Uterus (tissue), 2 donors: Measurements from ENCODE around the gene ZCRB1.

Source experiments
- POLR2A ChIP-seq, 2 donors: fragments of 450-650 bp; IDR thresholded peaks; one replicate each; pipeline ENCODE4 v1.6.1; 2016; ENCODE audit warnings: antibody characterized with exemption in 2 of 2, mild to moderate bottlenecking in 1 of 2, moderate library complexity in 1 of 2
- TF ChIP-seq, protein P1 (sequence below), 4 experiments: fragments of 200-600 bp in 2 of 4; fragments of 450-650 bp in 2 of 4; sonication (generic) in 2 of 4; IDR thresholded peaks; one replicate each; pipeline ENCODE4 v1.5.1; 2016 to 2019; ENCODE audit warnings: antibody characterized with exemption in 4 of 4, mild to moderate bottlenecking in 2 of 4, moderate library complexity in 1 of 4

DNA sequence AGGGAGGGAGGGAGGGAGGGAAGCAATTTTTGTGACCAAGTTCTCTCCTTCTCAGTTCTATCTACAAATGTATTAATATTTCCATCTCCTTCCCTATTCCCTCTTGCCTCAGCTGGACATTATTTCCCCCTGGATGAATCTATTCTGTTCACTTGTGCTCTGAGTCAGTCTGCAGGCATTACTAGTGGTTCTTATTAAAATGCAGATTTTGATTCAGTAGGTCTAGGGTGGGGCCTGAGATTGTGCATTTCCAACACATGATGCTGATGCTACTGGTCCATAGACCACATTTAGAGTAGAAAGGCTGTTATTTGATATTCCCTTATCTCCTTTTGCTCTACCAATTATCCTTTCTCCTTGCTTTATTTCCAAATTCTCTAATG lies 47.8 kb downstream of the ZCRB1 start:
- no peak for TF ChIP-seq POLR2A (IDR thresholded peaks at IDR 0.05)
- TF ChIP-seq, protein P1, sequence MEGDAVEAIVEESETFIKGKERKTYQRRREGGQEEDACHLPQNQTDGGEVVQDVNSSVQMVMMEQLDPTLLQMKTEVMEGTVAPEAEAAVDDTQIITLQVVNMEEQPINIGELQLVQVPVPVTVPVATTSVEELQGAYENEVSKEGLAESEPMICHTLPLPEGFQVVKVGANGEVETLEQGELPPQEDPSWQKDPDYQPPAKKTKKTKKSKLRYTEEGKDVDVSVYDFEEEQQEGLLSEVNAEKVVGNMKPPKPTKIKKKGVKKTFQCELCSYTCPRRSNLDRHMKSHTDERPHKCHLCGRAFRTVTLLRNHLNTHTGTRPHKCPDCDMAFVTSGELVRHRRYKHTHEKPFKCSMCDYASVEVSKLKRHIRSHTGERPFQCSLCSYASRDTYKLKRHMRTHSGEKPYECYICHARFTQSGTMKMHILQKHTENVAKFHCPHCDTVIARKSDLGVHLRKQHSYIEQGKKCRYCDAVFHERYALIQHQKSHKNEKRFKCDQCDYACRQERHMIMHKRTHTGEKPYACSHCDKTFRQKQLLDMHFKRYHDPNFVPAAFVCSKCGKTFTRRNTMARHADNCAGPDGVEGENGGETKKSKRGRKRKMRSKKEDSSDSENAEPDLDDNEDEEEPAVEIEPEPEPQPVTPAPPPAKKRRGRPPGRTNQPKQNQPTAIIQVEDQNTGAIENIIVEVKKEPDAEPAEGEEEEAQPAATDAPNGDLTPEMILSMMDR (IDR thresholded peaks at IDR 0.05), result no peak
